ENCODE results near the gene PNMA1. TPM values are rescaled to one million over a fixed set of nuclear protein-coding genes. Genes with fewer than 3 reads are reported as not detected.

The PNMA1 gene
- total RNA-seq, 4 donors from 2014 or later, result 12.6 to 58.0 (median 39.4) TPM

DNA sequence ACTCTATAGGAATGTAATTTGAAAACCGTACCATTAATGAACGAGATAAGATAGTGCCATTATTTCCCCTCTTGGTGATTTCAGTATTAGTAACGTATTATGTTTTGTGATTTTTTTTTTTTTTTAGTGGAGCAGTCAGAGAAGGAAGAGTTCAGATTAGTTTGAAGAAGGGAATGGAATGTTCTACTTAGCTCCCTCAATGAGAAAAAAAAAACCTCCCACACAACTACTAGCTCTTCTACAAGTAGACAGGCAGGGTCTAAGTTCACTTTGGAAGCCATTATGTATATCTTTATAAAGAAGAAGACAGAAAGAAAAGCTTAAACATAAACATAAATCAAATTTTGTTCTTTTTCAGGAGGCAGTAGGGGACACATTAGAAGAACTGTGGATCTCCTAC is 27.3 kb downstream of the PNMA1 start:
- TF ChIP-seq, protein P1, sequence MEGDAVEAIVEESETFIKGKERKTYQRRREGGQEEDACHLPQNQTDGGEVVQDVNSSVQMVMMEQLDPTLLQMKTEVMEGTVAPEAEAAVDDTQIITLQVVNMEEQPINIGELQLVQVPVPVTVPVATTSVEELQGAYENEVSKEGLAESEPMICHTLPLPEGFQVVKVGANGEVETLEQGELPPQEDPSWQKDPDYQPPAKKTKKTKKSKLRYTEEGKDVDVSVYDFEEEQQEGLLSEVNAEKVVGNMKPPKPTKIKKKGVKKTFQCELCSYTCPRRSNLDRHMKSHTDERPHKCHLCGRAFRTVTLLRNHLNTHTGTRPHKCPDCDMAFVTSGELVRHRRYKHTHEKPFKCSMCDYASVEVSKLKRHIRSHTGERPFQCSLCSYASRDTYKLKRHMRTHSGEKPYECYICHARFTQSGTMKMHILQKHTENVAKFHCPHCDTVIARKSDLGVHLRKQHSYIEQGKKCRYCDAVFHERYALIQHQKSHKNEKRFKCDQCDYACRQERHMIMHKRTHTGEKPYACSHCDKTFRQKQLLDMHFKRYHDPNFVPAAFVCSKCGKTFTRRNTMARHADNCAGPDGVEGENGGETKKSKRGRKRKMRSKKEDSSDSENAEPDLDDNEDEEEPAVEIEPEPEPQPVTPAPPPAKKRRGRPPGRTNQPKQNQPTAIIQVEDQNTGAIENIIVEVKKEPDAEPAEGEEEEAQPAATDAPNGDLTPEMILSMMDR (IDR thresholded peaks at IDR 0.05), result no peak
- TF ChIP-seq POLR2A (IDR thresholded peaks at IDR 0.05), result no peak
- Histone ChIP-seq H3K4me3 (no peak overlapping the region), H3K27ac (no peak overlapping the region), H3K4me1 (no peaks in the 10 kb centered on the region), H3K9me3 (no peaks in the 10 kb centered on the region), H3K27me3 (no peaks in the 10 kb centered on the region), H3K36me3 (no peaks in the 10 kb centered on the region)
- DNase-seq, result no peak
- intact Hi-C loops (cut with DNase I; ENCODE audit: low total_unique reads), result no loop called here

DNA sequence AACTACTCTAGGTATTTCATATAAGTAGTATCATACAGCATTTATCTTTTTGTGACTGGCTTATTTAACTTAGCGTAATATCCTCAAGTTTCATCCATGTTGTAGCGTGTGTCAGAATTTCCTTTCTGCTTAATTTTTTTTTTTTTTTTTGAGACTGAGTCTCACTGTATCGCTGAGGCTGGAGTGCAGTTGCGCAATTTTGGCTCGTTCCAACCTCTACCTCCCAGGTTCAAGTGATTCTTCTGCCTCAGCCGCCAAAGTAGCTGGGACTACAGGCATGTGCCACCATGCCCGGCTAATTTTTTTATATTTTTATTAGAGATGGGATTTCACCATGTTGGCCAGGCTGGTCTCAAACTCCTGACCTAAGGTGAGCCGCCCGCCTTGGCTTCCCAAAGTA is 28.9 kb downstream of the PNMA1 start:
- TF ChIP-seq, protein P1 (IDR thresholded peaks at IDR 0.05), result no peak
- no peak for TF ChIP-seq POLR2A (IDR thresholded peaks at IDR 0.05)
- no peaks in the 10 kb centered on the region for H3K27me3 ChIP-seq
- H3K27ac ChIP-seq, result no peak overlapping the region
- H3K36me3 ChIP-seq, result no peaks in the 10 kb centered on the region
- H3K4me3 ChIP-seq, result no peak overlapping the region
- H3K9me3 ChIP-seq, result no peaks in the 10 kb centered on the region
- intact Hi-C loops (cut with DNase I; ENCODE audit: low total_unique reads), result no loop called here
- H3K4me1 ChIP-seq, result no peaks in the 10 kb centered on the region
- DNase-seq, result no peak

DNA sequence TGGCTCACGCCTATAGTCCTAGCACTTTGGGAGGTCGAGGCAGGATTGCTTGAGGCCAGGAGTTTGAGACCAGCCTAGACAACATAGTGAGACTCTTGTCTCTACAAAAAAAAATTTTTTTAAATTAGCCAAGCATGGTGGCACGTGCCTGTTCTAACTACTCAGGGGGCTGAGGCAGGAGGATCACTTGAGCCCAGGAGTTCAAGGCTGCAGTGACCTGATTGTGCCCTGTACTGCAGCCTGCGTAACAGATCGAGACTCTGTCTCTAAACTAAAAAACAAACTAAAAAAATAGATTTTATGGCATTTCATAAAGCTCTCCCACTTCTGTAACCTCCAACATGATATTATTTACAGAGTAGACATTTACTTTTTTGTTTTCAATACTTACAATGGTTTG is 29.6 kb downstream of the PNMA1 start:
- DNase-seq, result no peak
- TF ChIP-seq, protein P1 (IDR thresholded peaks at IDR 0.05), result no peak
- no peak for TF ChIP-seq POLR2A (IDR thresholded peaks at IDR 0.05)
- Histone ChIP-seq H3K9me3 (no peaks in the 10 kb centered on the region), H3K27ac (no peak overlapping the region), H3K27me3 (no peaks in the 10 kb centered on the region), H3K4me1 (no peaks in the 10 kb centered on the region), H3K4me3 (no peak overlapping the region), H3K36me3 (no peaks in the 10 kb centered on the region)
- intact Hi-C loops (cut with DNase I; ENCODE audit: low total_unique reads), result no loop called here

DNA sequence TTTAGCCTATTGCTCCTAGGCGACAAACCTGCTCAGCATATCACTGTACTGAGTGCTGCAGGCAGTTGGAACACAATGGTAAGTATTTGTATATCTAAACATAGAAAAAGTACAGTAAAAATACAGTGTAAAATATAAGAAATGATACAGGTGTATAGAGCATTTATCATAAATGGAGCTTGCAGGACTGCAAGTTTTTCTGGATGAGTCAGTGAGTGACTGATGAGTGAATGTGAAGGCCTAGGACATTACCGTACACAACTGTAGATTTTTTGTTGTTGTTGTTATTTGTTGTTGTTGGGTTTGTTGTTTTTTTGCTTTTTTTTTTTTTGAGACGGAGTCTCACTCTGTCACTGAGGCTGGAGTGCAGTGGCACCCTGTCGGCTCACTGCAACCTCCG is 33.4 kb downstream of the PNMA1 start:
- intact Hi-C loops (cut with DNase I; ENCODE audit: low total_unique reads), result no loop called here
- no peak for DNase-seq
- no peaks in the 10 kb centered on the region for H3K4me1 ChIP-seq
- no peaks in the 10 kb centered on the region for H3K9me3 ChIP-seq
- no peak overlapping the region for H3K27ac ChIP-seq
- no peaks in the 10 kb centered on the region for H3K36me3 ChIP-seq
- no peak overlapping the region for H3K4me3 ChIP-seq
- no peaks in the 10 kb centered on the region for H3K27me3 ChIP-seq
- TF ChIP-seq, protein P1 (IDR thresholded peaks at IDR 0.05), result no peak
- TF ChIP-seq POLR2A (IDR thresholded peaks at IDR 0.05), result no peak

DNA sequence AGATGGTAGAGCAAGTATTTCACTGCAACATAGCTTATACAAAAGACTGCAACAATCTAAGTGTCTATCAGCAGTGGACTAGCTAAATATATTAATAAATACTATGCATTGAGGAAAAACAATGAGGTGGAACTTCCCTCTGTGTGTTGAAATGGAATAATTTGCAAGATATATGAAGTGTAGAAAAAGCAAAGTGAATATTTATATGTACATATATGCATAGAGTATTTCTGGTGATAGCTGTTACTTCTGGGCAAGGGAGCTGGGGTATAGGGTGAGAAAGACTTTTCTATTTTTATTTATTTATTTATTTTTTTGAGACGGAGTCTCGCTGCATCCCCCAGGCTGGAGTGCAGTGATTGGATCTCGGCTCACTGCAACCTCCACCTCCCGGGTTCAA is 35.5 kb downstream of the PNMA1 start:
- TF ChIP-seq, protein P1 (IDR thresholded peaks at IDR 0.05), result no peak
- no peak for TF ChIP-seq POLR2A (IDR thresholded peaks at IDR 0.05)
- Histone ChIP-seq H3K4me1 (no peaks in the 10 kb centered on the region), H3K27me3 (no peaks in the 10 kb centered on the region), H3K27ac (no peak overlapping the region), H3K4me3 (no peak overlapping the region), H3K36me3 (no peaks in the 10 kb centered on the region), H3K9me3 (no peaks in the 10 kb centered on the region)
- intact Hi-C loops (cut with DNase I; ENCODE audit: low total_unique reads), result no loop called here
- DNase-seq, result no peak
